Natural killer cell (primary cell): ENCODE results near the gene B4GAT1. TPM values are rescaled to one million over a fixed set of nuclear protein-coding genes. Genes with fewer than 3 reads are reported as not detected.

ENCODE experiments used
- ATAC-seq, 3 donors: fragments of 150-1000 bp in 2 of 3; fragments of 200-7000 bp in 1 of 3; cut with Tn5 transposase; 1 replicate in 1 of 3; 2 replicates in 2 of 3; pipeline ENCODE4 v1.10.0; 2021; ENCODE audit warnings: mild to moderate bottlenecking in 2 of 3, moderate library complexity in 2 of 3
- DNase-seq, 2 donors: peaks; one replicate each; pipeline versions ENCODE4 v3.0.0 to v3.0.0-alpha.2; 2013 to 2021; ENCODE audit warnings: mixed read lengths in 1 of 2
- H3K27ac ChIP-seq: one replicate; pipeline ENCODE4 v1.5.1; 2013; ENCODE audit warnings: mild to moderate bottlenecking, low read length
- H3K27me3 ChIP-seq: one replicate; pipeline ENCODE4 v1.6.1; 2013; ENCODE audit warnings: low read length; ENCODE audit not compliant: control insufficient read depth, insufficient read depth
- H3K36me3 ChIP-seq: one replicate; pipeline ENCODE4 v1.6.1; 2013; ENCODE audit warnings: low read length; ENCODE audit not compliant: control insufficient read depth, insufficient read depth
- H3K4me1 ChIP-seq: one replicate; pipeline ENCODE4 v1.6.1; 2013; ENCODE audit warnings: low read length; ENCODE audit not compliant: control insufficient read depth, insufficient read depth
- H3K4me3 ChIP-seq: one replicate; pipeline ENCODE4 v1.5.1; 2013; ENCODE audit warnings: low read length
- H3K9me3 ChIP-seq: one replicate; pipeline ENCODE4 v1.6.1; 2013; ENCODE audit warnings: low read length; ENCODE audit not compliant: control insufficient read depth, insufficient read depth
- H3K27ac Mint-ChIP-seq, 2 donors: one replicate each; pipeline ENCODE4 v1.8.0; 2022; ENCODE audit warnings: mild to moderate bottlenecking in 2 of 2, mixed read lengths in 2 of 2, moderate library complexity in 1 of 2
- H3K27me3 Mint-ChIP-seq, 2 donors: one replicate each; pipeline ENCODE4 v1.8.0; 2022; ENCODE audit warnings: low read depth in 2 of 2, mixed read lengths in 2 of 2
- H3K36me3 Mint-ChIP-seq: one replicate; pipeline ENCODE4 v1.8.0; 2022; ENCODE audit warnings: mixed read lengths
- H3K4me1 Mint-ChIP-seq, 2 donors: one replicate each; pipeline ENCODE4 v1.8.0; 2022; ENCODE audit warnings: mixed read lengths in 2 of 2
- H3K4me3 Mint-ChIP-seq: one replicate; pipeline ENCODE4 v1.8.0; 2022; ENCODE audit warnings: mild to moderate bottlenecking, moderate library complexity, mixed read lengths
- H3K9me3 Mint-ChIP-seq, 2 donors: one replicate each; pipeline ENCODE4 v1.8.0; 2022; ENCODE audit warnings: mixed read lengths in 2 of 2
- CTCF ChIP-seq: fragments of 200-600 bp; IDR thresholded peaks from one replicate; pipeline ENCODE4 v1.8.0; 2022; ENCODE audit warnings: antibody characterized with exemption
- WGBS: methylation state at CpG from one replicate; pipeline ENCODE4 v1.1.7; 2013; ENCODE audit warnings: missing lambda C conversion rate; ENCODE audit not compliant: insufficient coverage; 5-methylcytosine and 5-hydroxymethylcytosine counted together
- intact Hi-C: fragments of 100-400 bp; cut with micrococcal nuclease; formaldehyde crosslinking; loops from one replicate; pipeline ENCODE4 v1.14.2; 2022
- total RNA-seq, 4 donors: library from RNA; stranded (reverse); fragments of 120-200 nt in 1 of 4; gene quantifications; one replicate each; pipeline versions ENCODE4 v1.2.3 to v1.2.4, GENCODE V29; 2013 to 2022

Gene B4GAT1
- total RNA-seq, 3 donors from 2014 or later (not counting 1 experiment from before 2014, with no cell fraction given), result 2.0 to 4.2 (median 2.5) TPM

GRCh38 chr11:66332371-66333219 lies 14.8 kb downstream of the B4GAT1 start:
- no peak overlapping the region for H3K27ac Mint-ChIP-seq
- H3K27me3 Mint-ChIP-seq, result peaks cover 8 to 21% of the 10 kb centered on the region in 2 donors
- H3K36me3 Mint-ChIP-seq, result no peaks in the 10 kb centered on the region
- intact Hi-C loops, result no loop called here
- no peak overlapping the region for H3K27ac ChIP-seq
- H3K4me3 Mint-ChIP-seq, result no peak overlapping the region
- H3K9me3 Mint-ChIP-seq, result no peaks in the 10 kb centered on the region
- peaks cover 23 to 40% of the 10 kb centered on the region in 2 donors for H3K4me1 Mint-ChIP-seq
- peaks cover 5% of the 10 kb centered on the region for H3K36me3 ChIP-seq
- H3K4me3 ChIP-seq, result no peak overlapping the region
- peaks cover 46% of the 10 kb centered on the region for H3K4me1 ChIP-seq
- no peak for ATAC-seq
- no peak for DNase-seq
- WGBS, result 86% methylated on average over 16 of the region's 18 CpGs
- H3K27me3 ChIP-seq, result peaks cover 3% of the 10 kb centered on the region
- no peak for TF ChIP-seq CTCF
- H3K9me3 ChIP-seq, result no peaks in the 10 kb centered on the region

- TF ChIP-seq CTCF, result no peak
- H3K27me3 Mint-ChIP-seq, result peaks cover 8 to 21% of the 10 kb centered on the region in 2 donors
- H3K9me3 ChIP-seq, result no peaks in the 10 kb centered on the region
- no peak for DNase-seq
- H3K4me3 ChIP-seq, result no peak overlapping the region
- ATAC-seq, result no peak
- H3K4me1 Mint-ChIP-seq, result peaks cover 27 to 38% of the 10 kb centered on the region in 2 donors
- no peak overlapping the region for H3K27ac Mint-ChIP-seq
- H3K27me3 ChIP-seq, result peaks cover 3% of the 10 kb centered on the region
- WGBS, result 93% methylated on average over 12 of the region's 12 CpGs
- H3K27ac ChIP-seq, result no peak overlapping the region
- H3K4me1 ChIP-seq, result peaks cover 46% of the 10 kb centered on the region
- no peaks in the 10 kb centered on the region for H3K36me3 ChIP-seq
- intact Hi-C loops, result no loop called here
- no peaks in the 10 kb centered on the region for H3K36me3 Mint-ChIP-seq
- H3K4me3 Mint-ChIP-seq, result no peak overlapping the region
- H3K9me3 Mint-ChIP-seq, result no peaks in the 10 kb centered on the region
These were observed 15.7 kb downstream of the B4GAT1 start for GRCh38 chr11:66331542-66332370.

DNA sequence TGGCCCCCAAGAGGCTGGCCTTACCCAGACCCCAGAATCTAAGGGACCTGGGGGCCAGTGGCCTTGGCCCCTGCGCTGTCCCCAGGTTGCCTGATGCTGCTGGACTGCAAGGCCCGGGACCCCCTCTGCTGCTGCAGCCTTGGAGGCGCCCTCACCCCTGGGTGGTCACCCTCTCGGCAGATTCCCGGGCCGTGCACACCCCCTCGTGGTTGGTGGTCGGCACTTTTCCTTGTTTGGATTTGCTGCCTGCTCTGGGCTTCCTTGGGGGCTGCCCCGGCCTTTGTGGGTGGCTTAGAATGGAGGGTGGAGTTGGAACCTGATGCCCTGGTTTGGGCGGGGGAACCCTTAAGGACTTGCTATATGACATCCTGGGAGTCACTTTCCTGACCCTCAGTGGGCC lies 16.5 kb downstream of the B4GAT1 start:
- intact Hi-C loops, result no loop called here
- H3K27ac Mint-ChIP-seq, result no peak overlapping the region
- TF ChIP-seq CTCF, result no peak

More for the DNA sequence above, 16.5 kb downstream of the B4GAT1 start:
- Mint-ChIP-seq H3K9me3 (no peaks in the 10 kb centered on the region), H3K36me3 (no peaks in the 10 kb centered on the region), H3K4me3 (no peak overlapping the region), H3K4me1 (peaks cover 19 to 36% of the 10 kb centered on the region in 2 donors), H3K27me3 (peaks cover 8 to 16% of the 10 kb centered on the region in 2 donors)
- whole genome bisulfite sequencing, result 75% methylated on average over 10 of the region's 10 CpGs
- H3K27me3 ChIP-seq, result peaks cover 3% of the 10 kb centered on the region
- DNase-seq (no peak), ATAC-seq (no peak)
- H3K27ac ChIP-seq, result no peak overlapping the region
- no peaks in the 10 kb centered on the region for H3K36me3 ChIP-seq
- no peak overlapping the region for H3K4me3 ChIP-seq
- peaks cover 44% of the 10 kb centered on the region for H3K4me1 ChIP-seq
- H3K9me3 ChIP-seq, result no peaks in the 10 kb centered on the region
